Peyer's patch (tissue), 4 donors: ENCODE data around the gene R3HDM4.

Experiments used
- POLR2A ChIP-seq, 2 donors: fragments of 450-650 bp; IDR thresholded peaks; one replicate each; pipeline ENCODE4 v1.5.1; 2017; ENCODE audit warnings: antibody characterized with exemption in 2 of 2, mild to moderate bottlenecking in 2 of 2, moderate library complexity in 2 of 2
- TF ChIP-seq, protein P1 (sequence below), 6 experiments: fragments of 450-650 bp in 4 of 6; fragments of 200-600 bp in 2 of 6; sonication (generic) in 1 of 6; IDR thresholded peaks; one replicate each; pipeline ENCODE4 v1.5.1; 2017 to 2019; ENCODE audit warnings: antibody characterized with exemption in 6 of 6, mild to moderate bottlenecking in 3 of 6, moderate library complexity in 1 of 6

DNA sequence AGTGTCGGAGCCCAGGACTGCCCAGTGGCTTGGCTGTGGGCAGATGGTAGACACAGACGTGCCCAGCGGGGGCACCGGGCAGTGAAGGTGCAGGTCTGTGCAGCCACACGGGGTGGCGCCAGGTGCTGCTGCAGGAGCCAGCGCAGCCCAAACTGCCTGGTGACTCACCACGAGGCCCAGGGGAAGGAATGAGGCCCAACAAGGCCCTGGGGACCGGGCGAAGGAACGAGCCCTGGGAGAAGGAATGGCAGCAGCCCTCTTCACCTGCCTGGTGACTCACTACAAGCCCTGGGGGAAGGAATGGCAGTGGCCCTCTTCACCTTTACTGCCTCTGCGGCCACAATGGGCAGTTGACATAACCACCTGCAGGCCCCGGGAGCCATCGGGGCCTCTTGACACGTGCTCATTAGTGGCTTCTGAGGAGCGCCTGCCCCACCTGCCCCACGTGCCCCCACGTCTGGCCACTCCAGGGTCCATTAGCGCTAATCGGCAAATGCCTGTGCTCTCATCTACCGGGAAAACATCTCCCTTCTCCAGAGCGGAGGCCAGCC, 29.3 kb downstream of the R3HDM4 start:
- TF ChIP-seq, protein P1, sequence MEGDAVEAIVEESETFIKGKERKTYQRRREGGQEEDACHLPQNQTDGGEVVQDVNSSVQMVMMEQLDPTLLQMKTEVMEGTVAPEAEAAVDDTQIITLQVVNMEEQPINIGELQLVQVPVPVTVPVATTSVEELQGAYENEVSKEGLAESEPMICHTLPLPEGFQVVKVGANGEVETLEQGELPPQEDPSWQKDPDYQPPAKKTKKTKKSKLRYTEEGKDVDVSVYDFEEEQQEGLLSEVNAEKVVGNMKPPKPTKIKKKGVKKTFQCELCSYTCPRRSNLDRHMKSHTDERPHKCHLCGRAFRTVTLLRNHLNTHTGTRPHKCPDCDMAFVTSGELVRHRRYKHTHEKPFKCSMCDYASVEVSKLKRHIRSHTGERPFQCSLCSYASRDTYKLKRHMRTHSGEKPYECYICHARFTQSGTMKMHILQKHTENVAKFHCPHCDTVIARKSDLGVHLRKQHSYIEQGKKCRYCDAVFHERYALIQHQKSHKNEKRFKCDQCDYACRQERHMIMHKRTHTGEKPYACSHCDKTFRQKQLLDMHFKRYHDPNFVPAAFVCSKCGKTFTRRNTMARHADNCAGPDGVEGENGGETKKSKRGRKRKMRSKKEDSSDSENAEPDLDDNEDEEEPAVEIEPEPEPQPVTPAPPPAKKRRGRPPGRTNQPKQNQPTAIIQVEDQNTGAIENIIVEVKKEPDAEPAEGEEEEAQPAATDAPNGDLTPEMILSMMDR (IDR thresholded peaks at IDR 0.05), result no peak
- TF ChIP-seq POLR2A (IDR thresholded peaks at IDR 0.05), result no peak
